Measurements from ENCODE around the gene DSCAML1.

The DSCAML1 gene

DNA sequence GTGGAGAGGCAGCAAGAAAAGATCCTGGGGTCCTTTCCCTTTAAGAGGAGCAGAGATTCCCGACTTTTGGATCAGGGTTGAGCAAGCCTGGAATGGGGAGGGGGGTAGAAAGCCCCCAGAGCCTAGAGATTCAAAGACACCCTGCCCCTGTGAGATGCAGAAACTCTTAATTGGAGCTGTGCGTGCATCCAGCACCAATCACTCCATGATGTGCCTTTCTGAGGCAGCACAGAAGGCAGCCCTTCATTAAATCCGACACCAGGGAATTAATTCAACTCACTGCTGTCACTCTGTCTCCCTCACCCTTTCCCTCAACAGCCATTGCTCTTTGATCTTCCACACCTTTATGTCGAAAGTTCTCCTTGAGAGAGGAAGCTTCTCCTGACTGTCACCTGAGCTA is 43.0 kb downstream of the DSCAML1 start:
- no peak for DNase-seq

DNA sequence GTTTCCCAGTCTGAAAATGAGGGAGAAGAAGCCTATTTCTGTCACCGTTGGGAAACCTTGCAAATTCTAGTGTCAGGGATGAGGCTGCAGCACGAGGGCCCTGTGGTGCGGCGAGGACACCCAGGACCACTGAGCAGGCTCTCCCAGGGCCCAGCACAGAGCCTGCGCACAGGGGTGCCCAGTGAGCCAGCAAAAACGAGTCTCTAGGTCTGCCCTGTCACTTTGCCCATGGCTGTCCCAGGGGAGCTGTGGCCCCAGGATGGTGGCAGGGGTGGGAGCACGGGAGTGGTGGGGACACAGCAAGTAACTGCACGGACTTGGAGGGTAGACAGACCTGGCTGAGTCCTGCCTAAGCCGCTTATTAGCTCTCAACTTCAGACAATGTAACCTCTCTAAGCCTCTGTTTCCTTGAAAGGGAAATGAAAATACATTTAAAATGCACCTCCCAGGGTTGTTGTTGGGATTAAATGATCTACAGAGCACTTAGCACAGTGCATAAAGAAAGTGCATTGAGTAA is 44.2 kb downstream of the DSCAML1 start:
- DNase-seq: no peak

- no peak for DNase-seq
These were observed 44.9 kb downstream of the DSCAML1 start for GRCh38 chr11:117752071-117752470.

DNA sequence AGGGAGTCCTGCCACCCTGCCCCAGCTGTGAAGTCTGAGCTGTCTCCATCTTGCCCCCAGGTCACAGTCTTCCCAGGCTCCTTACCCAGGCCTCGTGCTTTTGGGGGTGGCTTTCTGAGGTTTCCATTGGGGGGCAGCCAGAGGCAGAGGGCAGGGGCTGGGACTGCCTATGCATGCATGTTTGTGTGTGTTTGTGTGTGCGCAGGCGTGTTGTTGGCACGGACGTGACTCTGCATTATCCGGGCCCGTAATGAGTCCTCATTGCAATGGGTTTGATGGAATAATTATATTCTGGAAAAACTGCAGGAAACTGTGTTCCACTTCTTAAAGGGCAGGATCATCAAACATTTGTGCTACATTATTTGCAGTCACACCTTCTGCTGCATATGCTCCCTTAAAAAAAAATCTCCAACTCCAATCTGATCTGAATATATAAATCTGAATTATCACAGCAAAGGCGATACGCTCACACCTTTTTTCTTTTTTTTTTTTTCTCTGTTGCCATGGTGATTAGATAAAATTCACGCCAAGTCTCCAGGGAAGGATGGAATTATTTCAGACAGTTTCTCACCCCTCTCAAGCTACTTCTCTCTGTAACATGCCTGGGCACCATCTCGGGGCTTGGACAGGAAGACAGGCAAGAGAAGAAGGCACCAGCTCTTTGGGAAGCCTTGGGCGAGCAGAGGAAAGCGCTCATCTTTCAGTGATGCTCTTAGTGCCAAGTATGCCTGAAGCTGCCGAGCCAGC is 45.9 kb downstream of the DSCAML1 start:
- no peak for DNase-seq

- DNase-seq: no peak
These were observed 46.7 kb downstream of the DSCAML1 start for GRCh38 chr11:117750357-117750756.

DNA sequence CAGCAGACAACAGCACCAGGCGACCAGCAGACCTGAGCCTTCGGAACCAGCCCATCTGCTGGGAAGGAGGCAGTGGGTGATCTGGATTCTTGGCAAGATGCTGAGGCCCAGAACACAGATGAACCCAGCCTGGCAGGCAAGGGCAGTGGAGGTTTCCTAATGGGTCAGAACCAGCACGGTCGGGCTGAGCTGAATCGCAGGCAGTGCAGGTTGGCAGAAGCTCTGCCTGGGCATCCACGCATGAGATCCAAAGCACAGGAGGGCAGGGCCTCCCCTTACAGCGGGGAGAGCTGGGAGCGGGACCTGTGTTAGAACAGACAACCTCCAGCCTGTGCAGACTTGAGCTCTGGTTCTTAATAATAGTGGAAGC is 47.5 kb downstream of the DSCAML1 start:
- DNase-seq: no peak

- DNase-seq: no peak
These were observed 48.1 kb downstream of the DSCAML1 start for GRCh38 chr11:117748771-117749540.

- no peak for DNase-seq
These were observed 49.1 kb downstream of the DSCAML1 start for GRCh38 chr11:117747892-117748291.

- no peak for DNase-seq
These were observed 51.7 kb downstream of the DSCAML1 start for GRCh38 chr11:117745346-117745745.

DNA sequence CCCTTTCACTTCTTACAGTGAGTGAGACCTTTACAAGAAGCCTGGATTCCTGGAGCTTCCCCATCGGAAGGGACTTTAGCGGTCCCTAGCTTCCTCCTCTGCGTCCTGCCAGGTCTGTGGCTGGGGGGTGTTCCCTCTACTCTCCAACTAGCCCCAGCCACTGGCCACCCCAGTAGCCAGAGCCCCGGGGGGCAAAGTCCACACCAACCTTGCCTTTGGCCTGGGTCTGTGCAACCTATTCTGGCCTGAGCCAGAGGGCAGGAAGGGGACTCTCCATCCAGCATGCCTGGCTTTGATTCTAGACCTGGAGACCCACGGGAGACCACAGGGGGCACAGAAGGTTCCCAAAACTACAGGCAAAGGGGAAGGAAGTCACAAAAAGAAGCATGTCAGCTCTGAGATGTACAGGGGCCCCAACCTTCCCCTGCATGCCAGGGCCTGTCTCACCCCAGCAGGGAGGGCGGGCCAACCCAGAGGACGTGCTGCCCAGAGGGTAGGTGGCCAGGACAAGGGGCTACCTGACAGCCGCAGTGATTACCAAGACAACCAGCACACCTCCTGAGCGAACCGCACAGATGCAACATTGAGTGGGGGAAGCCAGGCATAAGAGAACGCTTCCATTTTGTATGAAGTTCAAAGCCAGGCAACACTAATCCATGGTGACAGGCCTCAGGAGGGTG is 52.4 kb downstream of the DSCAML1 start:
- no peak for DNase-seq

DNA sequence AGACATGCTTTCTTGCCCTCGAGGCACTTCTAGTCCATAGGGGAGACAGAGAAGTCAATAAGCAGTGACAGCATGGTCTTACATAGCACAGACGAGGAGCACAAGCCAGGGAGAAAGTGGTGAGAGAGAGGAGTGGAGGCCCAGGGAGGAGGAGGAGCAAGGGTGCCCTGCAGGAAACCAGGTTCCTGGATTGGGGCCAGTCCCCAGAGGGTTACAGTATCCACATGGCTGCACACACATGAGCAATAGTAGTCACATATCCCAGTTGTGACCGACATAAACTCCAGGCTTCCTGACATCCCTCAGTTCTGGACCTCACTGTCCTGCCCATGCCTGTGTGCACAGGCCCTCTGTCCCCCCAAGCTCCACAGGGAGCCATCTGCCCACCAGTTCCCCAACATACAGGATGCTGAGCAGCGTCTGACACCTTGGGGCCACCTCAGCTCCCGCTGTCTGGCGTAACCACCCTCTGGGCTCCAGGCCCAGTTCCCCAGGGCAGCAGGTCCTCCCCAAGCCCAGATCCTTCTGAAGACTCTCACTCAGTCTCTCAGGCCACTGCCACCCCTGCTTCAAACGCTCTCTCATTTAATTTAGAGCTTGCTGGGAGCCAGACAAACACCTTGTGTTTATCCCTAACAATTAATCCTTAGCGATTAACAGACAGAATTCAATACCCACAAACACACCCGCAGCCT is 53.7 kb downstream of the DSCAML1 start:
- no peak for DNase-seq

DNA sequence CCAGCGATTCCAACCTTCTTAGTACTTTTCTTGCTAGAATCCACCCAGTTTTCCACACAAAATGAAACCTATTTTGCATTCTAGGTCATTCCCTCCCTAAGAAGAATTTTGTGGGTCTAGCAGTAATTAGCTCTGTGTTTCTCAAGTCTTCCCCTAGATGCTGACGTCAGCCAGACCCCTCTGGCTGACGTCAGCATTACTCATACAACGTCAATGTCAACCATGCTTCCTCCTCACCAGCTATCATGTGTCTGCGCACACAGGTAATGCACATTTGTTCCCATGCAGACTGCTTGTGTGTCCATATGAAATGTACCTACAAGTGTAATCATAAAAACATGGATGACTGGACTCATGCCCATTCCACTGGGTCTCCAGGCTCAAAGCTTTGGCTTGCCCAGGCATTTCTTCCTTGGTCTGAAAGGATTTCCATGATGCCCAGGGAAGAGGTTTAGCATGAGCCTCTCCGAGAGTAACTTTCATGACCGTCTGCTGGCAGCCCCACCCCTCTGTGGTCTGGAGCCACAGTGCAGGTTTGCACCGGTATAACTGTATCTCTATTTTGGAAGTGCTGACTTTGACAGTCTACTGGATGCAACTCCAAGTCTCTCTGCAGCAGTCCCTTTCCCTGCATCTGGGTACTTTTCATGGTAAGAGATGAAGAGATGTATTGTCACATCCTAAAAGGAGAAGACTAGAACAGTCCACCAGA is 58.6 kb downstream of the DSCAML1 start:
- DNase-seq: no peak

GRCh38 chr11:117735350-117735977 is 61.6 kb downstream of the DSCAML1 start:
- DNase-seq: no peak

- DNase-seq: peak in 1 of 2 experiments; percentile 6
These were observed 62.4 kb downstream of the DSCAML1 start for GRCh38 chr11:117734601-117735024.

- DNase-seq: no peak
These were observed 63.7 kb downstream of the DSCAML1 start for GRCh38 chr11:117733316-117733715.

GRCh38 chr11:117731722-117732290 is 65.2 kb downstream of the DSCAML1 start:
- DNase-seq: no peak

GRCh38 chr11:117730208-117730800 is 66.7 kb downstream of the DSCAML1 start:
- DNase-seq: no peak

- no peak for DNase-seq
These were observed 71.8 kb downstream of the DSCAML1 start for GRCh38 chr11:117725048-117725734.

DNA sequence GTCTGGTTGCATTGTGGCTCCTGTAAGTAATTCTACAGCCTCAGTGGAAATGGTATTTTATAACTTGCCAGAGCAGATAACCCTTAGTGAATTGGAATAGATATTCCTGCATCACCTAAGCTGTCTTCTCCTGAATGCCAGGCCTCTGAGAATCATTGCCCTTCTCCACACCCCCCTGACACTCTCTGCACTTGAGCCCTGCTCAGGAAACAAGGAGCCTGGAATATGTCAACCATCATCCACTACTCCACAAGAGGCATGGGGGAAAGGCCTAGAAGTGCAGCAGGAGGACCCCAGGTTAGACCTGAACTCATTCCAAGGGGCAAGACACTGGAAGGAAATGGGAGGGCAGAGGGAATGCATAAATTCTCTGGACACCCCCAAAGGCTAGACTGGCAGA is 72.4 kb downstream of the DSCAML1 start:
- no peak for DNase-seq

DNA sequence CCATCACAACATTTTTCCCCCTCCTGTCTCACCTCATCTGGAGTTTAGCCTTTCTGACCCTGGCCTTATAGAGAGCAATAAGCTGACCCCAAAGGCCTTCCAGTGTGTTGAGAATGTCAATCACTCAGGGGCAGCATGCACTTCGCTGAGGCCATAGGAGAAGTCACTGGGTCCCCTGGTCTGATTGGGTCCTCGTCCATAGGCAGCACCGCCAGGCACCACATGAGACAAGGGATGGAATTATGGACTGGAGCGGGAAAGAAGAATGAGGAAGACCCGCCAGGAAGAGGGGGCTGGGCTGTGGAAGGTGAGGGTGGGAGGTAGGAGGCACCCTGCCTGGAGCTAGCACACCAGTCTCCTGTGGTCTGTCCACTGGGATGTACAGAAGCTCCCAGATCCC is 72.9 kb downstream of the DSCAML1 start:
- no peak for DNase-seq

Data from AML-193 (cell line).